DMS153 (cell line): ENCODE results near the gene ERCC8.
"Not testable (repeated sequence)": the region's sequence is repeated elsewhere in the genome, so short reads cannot be mapped to it uniquely, and the experiment has no call there.

ENCODE experiments used
- DNase-seq: peaks from one replicate; lab custom pipeline; 2025; lab: John Stamatoyannopoulos, UW

The ERCC8 gene

GRCh38 chr5:60944904-60945812, at the start of gene ERCC8, which contains the start of gene NDUFAF2:
ERCC8 (minus strand) TSS chr5:60945070; CDS start chr5:60945008, 62 bp downstream.
NDUFAF2 (plus strand) TSS chr5:60945205; CDS start chr5:60945256, 51 bp downstream.
- DNase-seq: peak; percentile 54

DNA sequence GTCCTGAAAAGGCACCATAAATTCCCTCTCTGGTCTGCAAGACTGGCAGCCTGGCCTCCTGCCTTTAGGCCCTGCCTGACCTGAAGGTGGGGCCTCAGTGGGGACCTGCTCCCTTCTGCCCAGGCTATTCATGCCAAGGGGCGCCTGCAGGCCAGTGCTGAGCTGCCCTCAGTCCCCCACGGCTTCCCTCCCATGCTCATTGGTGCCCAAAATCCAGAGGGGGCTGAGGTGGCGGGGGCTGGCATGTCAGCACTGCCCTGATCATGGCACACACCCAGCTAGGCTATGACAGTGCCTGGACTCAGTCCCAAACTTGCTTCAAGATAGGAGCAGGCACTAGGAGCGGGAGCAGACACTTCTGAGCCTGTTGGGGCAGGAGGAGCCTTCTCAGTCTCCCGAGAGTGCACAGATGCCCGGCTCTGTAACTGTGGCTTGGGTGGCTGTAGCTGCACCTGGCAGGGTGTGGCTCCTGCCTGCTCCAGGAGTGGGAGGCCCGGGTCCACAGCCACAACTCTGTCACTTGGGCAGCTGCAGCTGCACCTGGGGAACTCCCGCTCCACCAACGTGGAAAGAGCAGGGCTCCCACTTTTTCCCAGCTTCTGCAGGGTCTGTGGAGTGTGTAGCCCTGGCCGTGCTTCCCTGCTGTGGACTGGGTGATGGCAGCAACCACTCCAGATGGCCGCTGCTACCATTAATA, 49.2 kb upstream of the ERCC8 start:
- no peak for DNase-seq

DNA sequence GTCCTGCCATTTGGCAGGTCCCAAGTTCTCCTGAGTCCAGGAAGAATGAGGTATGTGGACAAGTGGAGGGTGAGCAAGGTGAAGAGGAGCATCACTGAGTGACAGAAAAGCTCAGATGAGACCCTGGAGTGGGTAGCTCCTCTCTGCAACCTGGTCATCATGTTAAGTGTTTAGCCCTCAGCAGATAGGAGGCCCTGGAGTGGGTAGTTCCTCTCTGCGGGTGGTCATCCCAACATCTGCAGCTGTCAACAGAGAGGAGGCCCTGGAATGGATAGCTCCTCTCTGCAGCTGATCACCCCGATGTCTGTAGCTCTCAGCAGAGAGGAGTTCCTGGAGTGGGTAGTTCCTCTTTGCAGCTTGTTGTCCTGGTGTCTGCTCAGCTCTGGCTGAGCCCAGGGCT, 48.6 kb upstream of the ERCC8 start:
- no peak for DNase-seq

- DNase-seq: no peak
Measured at GRCh38 chr5:60992871-60993270, 48.0 kb upstream of the ERCC8 start.

DNA sequence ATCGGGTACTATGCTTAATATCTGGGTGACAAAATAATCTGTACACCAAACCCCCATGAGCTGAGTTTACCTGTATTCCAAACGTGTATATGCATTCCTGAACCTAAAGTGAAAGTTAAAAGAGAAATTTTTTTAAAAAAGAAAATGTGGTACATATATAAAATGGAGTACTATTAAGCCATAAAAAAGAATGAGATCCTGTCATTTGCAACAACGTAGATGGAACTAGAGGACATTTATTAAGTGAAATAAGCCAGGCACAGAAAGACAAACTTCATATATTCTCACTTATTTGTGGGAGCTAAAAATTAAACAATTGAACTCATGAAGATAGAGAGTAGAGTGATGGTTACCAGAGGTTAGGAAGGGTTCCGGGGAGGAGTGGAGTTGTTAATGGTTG, 44.9 kb upstream of the ERCC8 start:
- DNase-seq: no peak

DNA sequence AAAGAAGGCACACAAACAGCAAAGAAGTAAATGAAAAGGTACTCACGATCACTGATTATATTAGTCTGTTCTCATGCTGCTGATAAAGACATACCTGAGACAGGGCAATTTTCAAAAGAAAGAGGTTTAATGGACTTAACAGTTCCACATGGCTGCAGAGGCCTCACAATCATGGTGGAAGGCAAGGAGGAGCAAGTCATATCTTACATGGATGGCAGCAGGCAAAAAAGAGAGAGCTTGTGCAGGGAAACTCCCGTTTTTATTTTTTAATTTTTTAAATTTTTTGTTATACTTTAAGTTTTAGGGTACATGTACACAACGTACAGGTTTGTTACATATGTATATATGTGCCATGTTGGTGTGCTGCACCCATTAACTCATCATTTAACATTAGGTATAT, 37.3 kb upstream of the ERCC8 start:
- not testable (repeated sequence) for DNase-seq

DNA sequence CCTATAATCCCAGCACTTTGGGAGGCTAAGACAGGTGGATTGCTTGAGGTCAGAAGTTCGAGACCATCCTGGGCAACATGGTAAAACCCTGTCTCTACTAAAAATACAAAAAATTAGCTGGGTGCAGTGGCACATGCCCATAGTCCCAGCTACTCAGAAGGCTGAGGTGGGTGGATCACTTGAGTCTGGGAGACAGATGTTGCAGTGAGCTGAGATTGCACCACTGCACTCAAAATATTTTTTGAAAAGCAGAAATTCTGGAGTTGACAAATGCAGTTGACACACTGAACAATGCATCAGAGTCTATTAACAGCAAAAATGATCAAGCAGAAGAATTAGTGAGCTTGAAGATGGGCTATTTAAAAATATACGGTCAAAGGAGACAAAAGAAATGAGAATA, 35.6 kb upstream of the ERCC8 start:
- DNase-seq: no peak

DNA sequence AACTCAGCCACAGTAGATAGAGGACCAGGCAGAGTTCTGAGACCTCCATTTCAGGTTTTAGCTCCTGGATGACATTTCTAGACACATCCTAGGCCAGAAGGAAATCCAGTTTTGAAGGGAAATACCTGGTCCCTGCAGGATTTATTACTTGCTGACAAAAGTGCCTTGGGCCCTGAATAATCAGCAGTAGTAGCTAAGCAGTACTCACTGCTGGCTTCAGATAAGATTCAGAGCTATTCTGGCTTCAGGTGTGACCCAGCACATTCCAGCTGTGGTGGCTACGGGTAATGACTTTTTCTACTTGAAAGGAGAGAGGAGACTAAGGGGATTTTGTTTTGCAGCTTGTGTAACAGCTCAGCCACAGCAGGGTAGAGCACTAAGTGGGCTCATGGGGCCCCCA, 34.1 kb upstream of the ERCC8 start:
- DNase-seq: no peak

- no peak for DNase-seq
Measured at GRCh38 chr5:60977956-60978737, 33.3 kb upstream of the ERCC8 start.

GRCh38 chr5:60972231-60972630, 27.4 kb upstream of the ERCC8 start:
- DNase-seq: no peak

- no peak for DNase-seq
Measured at GRCh38 chr5:60961685-60962084, 16.8 kb upstream of the ERCC8 start.

DNA sequence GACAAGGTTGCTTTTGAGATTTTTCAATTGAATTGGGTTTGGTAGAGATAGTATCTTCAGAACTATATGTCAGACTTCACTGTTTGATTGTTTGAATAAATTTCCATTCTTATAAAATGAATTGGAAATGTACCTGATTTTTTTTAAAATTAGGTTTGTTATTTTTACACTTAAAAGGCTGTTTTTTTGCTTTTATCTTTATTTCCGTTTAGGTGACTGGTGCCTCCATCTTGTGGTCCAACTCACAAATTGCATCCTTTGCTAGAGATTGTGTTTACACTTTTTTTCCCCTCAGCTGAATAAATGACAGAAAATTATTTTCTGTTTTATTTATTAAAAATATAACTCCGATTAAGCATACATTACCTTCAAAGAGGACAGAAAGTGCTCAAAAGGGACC, 15.7 kb upstream of the ERCC8 start:
- no peak for DNase-seq

GRCh38 chr5:60959156-60959555, 14.3 kb upstream of the ERCC8 start:
- DNase-seq: no peak

DNA sequence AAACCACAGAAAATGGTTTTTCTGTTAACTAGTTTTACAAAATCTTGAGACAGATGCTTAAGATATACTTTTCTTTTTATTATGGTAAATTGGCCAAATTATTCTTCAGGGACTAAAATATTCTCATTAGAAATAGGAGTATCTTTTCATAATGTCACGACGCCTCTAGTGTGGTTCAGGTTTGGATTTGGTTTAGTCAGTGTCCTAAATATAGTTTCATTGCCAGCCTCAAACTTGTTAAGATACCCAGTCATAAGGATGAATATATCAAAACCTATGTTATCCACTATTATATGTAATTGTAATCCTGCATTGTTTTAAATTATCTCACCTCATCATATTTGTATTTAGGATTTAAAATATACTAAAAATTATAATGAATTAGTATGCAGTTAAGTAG, 13.8 kb upstream of the ERCC8 start:
- DNase-seq: no peak

- DNase-seq: no peak
Measured at GRCh38 chr5:60958088-60958487, 13.2 kb upstream of the ERCC8 start.

GRCh38 chr5:60955239-60955638, 10.4 kb upstream of the ERCC8 start:
- DNase-seq: no peak

DNA sequence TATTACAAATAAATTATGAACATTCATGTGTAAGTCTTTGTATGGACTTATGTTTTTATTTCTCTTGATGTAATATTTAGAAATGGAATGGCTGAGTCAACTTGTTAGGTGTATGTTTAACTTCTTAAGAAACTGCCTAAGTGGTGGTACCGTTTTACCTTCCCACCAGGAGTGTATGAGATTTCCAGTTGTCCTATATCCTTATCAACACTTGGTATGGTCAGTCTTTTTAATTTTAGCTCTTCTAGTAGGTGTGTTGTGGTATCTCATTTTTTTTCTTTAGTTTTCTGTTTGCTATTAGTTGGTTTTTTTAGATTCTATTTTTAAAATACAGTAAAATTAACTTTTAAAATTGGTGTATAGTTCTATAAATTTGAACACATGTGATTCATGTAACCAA, 3.9 kb upstream of the ERCC8 start:
- DNase-seq: no peak

- no peak for DNase-seq
Measured at GRCh38 chr5:60945813-60946187, 930 bp upstream of the ERCC8 start.

- DNase-seq: no peak
Measured at GRCh38 chr5:60943624-60944023, 1.2 kb downstream of the ERCC8 start.

- no peak for DNase-seq
Measured at GRCh38 chr5:60929024-60929423, 15.8 kb downstream of the ERCC8 start.

- no peak for DNase-seq
Measured at GRCh38 chr5:60927450-60927849, 17.4 kb downstream of the ERCC8 start.

GRCh38 chr5:60918466-60918865, 26.4 kb downstream of the ERCC8 start:
- no peak for DNase-seq

GRCh38 chr5:60916646-60917045, 28.2 kb downstream of the ERCC8 start:
- DNase-seq: no peak
